ENCODE results near the gene SELPLG.

DNA sequence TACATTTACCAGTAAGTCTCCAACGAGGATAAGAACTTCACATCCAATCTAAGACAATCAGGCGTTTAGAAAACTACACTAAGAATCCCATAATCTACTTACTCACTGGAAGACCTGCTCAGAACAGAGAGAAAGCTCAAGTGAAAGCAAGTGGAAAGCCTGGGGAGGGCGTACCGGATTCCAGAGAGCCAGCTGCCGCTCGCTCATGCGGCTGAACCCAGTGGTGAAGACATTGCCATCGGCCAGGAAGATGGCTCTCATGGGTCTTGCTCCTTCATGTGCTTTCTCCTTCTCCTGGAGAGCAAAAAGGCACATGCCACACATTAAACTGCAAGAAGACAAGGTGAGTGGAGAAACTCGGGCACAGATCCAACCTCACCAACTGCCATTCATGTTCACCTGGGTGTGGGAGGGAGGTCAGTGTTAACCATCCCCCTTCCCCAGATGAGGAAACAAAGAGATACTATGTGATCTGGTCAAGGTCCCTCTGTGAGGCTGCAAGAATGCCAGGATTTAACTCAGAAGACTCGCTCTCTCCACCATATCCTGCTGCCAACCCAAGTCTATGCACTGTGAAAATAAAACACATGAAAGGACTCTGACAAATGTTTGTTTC lies 23.5 kb upstream of the SELPLG start:
- TF ChIP-seq, protein P1, sequence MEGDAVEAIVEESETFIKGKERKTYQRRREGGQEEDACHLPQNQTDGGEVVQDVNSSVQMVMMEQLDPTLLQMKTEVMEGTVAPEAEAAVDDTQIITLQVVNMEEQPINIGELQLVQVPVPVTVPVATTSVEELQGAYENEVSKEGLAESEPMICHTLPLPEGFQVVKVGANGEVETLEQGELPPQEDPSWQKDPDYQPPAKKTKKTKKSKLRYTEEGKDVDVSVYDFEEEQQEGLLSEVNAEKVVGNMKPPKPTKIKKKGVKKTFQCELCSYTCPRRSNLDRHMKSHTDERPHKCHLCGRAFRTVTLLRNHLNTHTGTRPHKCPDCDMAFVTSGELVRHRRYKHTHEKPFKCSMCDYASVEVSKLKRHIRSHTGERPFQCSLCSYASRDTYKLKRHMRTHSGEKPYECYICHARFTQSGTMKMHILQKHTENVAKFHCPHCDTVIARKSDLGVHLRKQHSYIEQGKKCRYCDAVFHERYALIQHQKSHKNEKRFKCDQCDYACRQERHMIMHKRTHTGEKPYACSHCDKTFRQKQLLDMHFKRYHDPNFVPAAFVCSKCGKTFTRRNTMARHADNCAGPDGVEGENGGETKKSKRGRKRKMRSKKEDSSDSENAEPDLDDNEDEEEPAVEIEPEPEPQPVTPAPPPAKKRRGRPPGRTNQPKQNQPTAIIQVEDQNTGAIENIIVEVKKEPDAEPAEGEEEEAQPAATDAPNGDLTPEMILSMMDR (IDR thresholded peaks at IDR 0.05; ENCODE audit: insufficient read depth, low read depth, low read length) = no peak
- no peak for TF ChIP-seq EZH2 (IDR thresholded peaks at IDR 0.05; ENCODE audit: insufficient read depth, low read length)

Measured in astrocyte (in vitro differentiated cells and primary cell).